Measurements from ENCODE around the gene MAPKAPK5. TPM values are rescaled to one million over a fixed set of nuclear protein-coding genes. Genes with fewer than 3 reads are reported as not detected.

The MAPKAPK5 gene
- total and polyA plus RNA-seq, 9 of the 15 experiments (the other 6 are each of a cell fraction or from before 2014, with no cell fraction given) = 11.6 to 72.1 (median 60.4) TPM

DNA sequence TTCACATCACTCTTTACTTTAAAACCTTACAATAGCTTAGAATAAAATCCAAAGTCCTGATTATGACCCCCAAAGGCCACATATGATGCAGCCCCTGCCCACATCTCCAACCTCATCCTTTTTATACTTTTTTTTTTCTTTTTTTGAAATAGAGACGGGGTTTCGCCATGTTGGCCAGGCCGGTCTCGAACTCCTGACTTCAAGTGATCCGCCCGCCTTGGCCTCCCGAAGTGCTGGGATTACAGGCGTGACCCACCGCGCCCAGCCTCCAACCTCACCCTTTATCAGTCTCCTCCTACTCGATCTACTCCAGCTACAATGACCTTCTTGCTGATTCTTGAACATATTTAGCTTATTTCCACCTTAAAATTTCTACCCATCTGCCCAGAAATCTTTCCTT is 1.2 kb upstream of the MAPKAPK5 start (continued):
- TF ChIP-seq ZNF263 (CRISPR knock-in tag; IDR thresholded peaks at IDR 0.05; ENCODE audit: borderline replicate concordance) (no peak), TBP (optimal IDR thresholded peaks at IDR 0.05; ENCODE audit: low read depth, low read length) (peak; percentile 27), CHD2 (IDR thresholded peaks at IDR 0.05; ENCODE audit: low read depth, low read length) (no peak), POLR3G (IDR thresholded peaks at IDR 0.05; ENCODE audit: extremely low read depth, insufficient read length, insufficient replicate concordance) (no peak), SREBF2 (CRISPR knock-in tag; IDR thresholded peaks at IDR 0.05) (no peak), TCF15 (CRISPR knock-in tag; IDR thresholded peaks at IDR 0.05) (no peak), ZNF217 (CRISPR knock-in tag; IDR thresholded peaks at IDR 0.05) (no peak), EZH2 (IDR thresholded peaks at IDR 0.05; ENCODE audit: borderline replicate concordance, low read depth, low read length) (no peak), FOXM1 (IDR thresholded peaks at IDR 0.05; ENCODE audit: low read depth) (no peak), FOXM1 (CRISPR knock-in tag; IDR thresholded peaks at IDR 0.05; ENCODE audit: low read depth) (no peak), SMAD4 (CRISPR knock-in tag; conservative IDR thresholded peaks at IDR 0.05) (no peak), FOXA1 (IDR thresholded peaks at IDR 0.05; ENCODE audit: borderline replicate concordance) (no peak), FOXP1 (CRISPR knock-in tag; IDR thresholded peaks at IDR 0.05) (no peak), ZNF354B (CRISPR knock-in tag; IDR thresholded peaks at IDR 0.05) (no peak), BCOR (IDR thresholded peaks at IDR 0.05) (peak; percentile 82; the same call in 1 of the 2 replicates), ETV6 (IDR thresholded peaks at IDR 0.05; ENCODE audit: borderline replicate concordance in 1 of 2, low read depth in 2 of 2, low read length in 1 of 2) (no peak), ETV6 (CRISPR knock-in tag; IDR thresholded peaks at IDR 0.05; ENCODE audit: borderline replicate concordance) (no peak), PHF20 (IDR thresholded peaks at IDR 0.05; ENCODE audit: partially characterized antibody) (peak; percentile 0), NCOA2 (IDR thresholded peaks at IDR 0.05; ENCODE audit: partially characterized antibody in 2 of 2) (no peak)
- TF ChIP-seq, protein P1, sequence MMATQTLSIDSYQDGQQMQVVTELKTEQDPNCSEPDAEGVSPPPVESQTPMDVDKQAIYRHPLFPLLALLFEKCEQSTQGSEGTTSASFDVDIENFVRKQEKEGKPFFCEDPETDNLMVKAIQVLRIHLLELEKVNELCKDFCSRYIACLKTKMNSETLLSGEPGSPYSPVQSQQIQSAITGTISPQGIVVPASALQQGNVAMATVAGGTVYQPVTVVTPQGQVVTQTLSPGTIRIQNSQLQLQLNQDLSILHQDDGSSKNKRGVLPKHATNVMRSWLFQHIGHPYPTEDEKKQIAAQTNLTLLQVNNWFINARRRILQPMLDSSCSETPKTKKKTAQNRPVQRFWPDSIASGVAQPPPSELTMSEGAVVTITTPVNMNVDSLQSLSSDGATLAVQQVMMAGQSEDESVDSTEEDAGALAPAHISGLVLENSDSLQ (IDR thresholded peaks at IDR 0.05) = no peak
- TF ChIP-seq, protein P2, sequence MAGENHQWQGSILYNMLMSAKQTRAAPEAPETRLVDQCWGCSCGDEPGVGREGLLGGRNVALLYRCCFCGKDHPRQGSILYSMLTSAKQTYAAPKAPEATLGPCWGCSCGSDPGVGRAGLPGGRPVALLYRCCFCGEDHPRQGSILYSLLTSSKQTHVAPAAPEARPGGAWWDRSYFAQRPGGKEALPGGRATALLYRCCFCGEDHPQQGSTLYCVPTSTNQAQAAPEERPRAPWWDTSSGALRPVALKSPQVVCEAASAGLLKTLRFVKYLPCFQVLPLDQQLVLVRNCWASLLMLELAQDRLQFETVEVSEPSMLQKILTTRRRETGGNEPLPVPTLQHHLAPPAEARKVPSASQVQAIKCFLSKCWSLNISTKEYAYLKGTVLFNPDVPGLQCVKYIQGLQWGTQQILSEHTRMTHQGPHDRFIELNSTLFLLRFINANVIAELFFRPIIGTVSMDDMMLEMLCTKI (IDR thresholded peaks at IDR 0.05; ENCODE audit: partially characterized antibody) = no peak
- TF ChIP-seq, protein P3, sequence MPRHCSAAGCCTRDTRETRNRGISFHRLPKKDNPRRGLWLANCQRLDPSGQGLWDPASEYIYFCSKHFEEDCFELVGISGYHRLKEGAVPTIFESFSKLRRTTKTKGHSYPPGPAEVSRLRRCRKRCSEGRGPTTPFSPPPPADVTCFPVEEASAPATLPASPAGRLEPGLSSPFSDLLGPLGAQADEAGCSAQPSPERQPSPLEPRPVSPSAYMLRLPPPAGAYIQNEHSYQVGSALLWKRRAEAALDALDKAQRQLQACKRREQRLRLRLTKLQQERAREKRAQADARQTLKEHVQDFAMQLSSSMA (CRISPR knock-in tag; IDR thresholded peaks at IDR 0.05) = no peak
